T-helper 1 cell (primary cell): ENCODE data around the gene ALOXE3.

ENCODE experiments used
- DNase-seq, 5 donors: peaks; one replicate each; pipeline ENCODE4 v3.0.0-alpha.2; 2012 to 2020

The ALOXE3 gene

DNA sequence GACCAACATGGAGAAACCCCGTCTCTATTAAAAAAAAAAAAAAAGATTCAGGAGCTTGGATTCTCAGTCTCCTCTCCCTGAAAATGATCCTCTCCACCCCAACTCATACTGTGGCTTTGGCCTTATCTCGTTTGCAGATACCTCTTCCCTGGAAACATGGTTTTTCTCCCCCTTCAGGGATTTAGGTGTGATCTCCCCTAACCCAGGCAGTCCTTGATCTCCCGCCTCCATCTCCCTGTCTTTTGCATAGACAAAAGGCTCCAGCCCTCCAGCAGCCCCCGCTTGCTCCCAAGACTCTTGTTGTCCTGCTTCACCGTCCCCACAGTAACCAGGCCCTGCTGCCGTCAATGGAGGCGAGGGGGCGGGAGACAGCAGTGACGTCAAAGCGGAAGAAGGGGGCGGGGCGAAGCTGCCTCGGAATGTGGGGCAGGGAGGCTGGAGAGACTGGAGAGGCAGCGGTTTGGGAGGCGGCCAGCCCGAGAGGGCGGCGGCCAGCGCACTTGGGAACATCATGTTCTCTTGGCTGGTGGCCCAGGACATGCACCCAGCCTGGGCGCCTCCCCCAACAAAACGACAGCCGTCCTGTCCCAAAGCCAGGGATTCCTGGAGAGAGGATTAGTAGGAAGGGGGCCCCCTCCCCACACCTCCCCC, 35.8 kb upstream of the ALOXE3 start:
- peak; percentile 84 to 93 (median 88) for DNase-seq

DNA sequence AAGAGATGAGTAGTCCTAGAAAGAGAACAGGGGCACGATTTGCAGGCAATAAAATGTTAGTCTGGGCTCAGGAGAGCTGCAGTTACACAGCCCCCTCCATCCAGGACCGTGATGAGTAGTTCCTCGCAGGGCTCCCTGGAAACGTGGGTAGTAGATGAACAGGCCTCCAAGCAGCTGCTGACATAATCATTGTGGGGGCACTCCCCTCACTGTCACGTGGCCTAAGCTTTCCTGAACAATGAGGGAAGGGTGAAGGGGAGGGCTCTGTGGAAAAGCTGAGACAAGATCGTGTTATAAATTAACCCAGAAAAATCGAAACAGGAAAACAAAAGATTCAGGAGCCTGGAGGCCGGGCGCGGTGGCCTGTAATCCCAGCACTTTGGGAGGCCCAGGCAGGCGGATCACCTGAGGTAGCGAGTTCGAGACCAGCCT, 35.2 kb upstream of the ALOXE3 start:
- peak in 1 of 5 donors; percentile 37 for DNase-seq

DNA sequence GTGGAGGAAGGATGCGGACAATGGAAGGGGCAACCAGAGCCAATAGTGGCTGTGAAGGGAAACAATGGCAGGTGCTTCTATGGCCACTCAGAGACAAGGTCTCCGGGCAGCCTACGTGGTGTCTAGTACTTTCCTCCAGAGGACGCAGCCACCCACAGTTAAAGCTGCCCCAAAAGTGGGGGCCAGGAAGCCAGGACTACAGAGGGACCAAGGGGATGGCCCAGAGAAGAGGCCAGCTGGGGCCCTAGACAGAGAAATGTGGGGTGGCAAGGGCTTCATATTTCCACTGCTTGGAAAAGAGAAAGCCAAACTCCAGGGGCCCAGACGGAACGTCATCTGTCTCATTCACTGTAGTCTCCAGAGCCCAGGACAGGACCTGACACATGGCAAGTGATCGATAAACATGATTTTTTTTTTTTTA, 34.7 kb upstream of the ALOXE3 start:
- DNase-seq: no peak

DNA sequence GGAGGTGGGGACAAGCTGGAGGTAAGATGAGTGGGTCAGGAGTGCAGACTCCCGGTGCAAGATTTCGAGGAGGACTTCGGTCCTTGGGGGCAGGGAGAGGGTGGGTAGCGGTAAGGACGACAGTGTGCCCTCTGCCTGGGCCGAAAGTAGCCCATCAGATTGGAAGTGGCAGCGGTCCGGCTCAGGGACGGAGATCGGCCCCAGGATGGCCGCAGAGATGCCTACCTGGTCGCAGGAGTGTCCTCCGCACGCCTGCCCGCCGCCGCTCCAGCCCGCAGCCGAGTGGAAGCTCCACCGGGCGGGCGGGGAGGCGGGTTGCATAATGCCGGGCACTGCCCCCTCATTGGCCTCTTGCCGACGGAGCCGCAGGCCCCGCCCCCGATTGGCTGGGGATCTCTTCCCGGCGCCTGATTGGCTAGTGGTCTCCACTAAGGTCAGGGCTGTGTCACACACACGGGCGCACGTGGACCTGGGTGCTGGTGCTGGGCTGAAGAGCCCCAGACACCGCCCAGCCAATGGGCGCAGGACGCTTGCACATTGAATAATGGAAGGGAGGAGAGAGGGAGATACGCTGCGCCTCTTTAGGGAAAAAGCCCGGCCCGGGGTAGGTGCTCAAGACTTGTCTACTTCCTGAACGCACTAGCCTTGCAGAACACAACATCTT, 33.9 kb upstream of the ALOXE3 start, which contains the start of gene PER1:
Gene PER1 (minus strand): TSS at position 293 of the 664 bp plus-strand sequence. CDS start 1,698 bp downstream, outside the sequence.
- peak; percentile 70 to 91 (median 80) for DNase-seq

DNA sequence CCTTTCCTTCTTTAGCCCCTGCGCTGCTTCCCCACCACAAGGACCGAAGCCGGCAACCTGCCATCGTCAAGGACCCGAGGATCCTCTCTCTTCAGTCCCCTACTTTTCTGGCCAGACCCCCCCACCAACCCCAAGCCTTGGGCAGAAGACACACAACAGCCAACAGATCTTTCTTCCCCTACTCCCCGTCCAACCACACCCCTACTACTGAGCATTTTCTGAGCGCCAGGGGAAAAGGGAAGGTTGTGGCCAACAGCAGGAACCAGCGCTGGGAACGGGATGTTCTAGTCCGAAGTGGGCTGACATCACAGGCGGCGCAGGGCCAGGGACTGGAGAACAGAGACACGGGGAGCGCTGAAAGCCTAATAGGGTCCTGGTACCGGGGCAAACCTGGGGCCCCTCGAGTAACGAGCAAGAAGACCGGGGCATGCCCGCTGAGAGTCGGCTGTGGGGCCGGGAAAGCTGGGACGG, 33.4 kb upstream of the ALOXE3 start:
- peak in 2 of 5 donors; percentile 39 to 53 for DNase-seq

DNA sequence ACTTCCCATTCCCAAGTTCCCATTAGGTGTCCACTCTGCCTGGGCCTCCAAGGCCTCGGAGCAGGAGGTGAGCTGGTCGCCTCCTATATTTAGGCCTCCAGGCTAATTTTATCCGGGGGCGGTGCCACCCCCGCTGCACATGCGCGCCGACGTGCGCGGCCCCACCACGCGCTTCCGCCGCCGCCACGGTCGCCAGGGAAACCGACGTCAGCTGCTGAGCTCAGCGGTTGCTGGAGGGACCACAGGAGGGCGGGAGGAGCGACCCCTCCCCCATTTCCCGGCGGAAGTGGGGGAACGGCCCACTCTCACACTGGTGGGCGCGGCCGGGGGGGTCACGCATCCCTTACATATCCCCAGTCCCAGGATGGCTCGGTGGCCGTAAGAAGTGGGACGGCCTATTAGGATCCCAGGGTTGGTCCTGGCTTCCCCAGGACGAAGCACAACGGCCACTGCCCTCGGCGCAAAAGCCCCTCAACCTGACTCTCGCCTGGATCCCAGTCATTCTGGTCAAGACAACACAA, 32.9 kb upstream of the ALOXE3 start:
- DNase-seq: peak; percentile 84 to 91 (median 88)

DNA sequence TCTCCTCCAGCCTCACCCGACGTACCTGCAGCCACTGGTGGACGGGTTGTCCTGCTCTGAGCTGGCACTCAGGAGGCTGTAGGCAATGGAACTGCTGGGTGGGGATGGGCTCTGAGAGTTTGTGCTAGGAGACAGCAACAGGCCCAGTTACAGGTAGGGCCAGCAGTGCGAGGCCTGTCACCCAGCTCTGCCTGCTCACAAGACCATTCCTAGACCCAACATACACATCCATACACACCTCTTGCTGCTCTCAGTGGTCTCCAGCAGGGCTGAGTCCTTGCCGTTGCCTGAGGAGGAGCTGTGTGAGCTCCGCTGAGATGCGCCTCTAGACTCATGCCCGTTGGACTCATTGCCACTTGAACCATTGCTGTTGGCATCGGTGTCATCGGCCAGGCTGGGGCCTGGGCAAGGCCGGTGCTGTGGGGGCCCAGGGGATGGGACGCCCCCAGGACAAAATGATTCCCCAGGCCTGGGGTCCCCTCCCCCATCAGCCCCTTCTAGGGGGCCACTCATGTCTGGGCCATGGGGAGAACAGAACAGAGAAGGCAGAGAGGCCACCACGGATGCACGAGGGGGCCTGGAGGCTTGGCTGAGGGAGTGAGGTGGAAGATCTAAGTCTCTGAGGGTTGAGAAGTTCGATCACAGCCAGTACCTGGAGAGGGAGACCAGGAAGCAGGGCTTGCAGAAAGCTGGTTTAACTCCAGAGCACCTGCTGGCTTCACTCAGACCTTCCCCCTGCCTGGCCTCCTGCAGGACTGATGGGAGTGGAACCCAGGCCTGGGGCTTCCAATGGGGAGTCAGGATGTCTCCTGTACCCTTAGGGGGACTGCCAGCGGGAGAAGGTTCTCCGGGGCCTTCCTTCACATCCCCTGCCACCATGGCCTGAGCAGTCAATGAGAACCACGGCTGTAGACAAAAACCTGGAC, 32.1 kb upstream of the ALOXE3 start:
- DNase-seq: no peak

DNA sequence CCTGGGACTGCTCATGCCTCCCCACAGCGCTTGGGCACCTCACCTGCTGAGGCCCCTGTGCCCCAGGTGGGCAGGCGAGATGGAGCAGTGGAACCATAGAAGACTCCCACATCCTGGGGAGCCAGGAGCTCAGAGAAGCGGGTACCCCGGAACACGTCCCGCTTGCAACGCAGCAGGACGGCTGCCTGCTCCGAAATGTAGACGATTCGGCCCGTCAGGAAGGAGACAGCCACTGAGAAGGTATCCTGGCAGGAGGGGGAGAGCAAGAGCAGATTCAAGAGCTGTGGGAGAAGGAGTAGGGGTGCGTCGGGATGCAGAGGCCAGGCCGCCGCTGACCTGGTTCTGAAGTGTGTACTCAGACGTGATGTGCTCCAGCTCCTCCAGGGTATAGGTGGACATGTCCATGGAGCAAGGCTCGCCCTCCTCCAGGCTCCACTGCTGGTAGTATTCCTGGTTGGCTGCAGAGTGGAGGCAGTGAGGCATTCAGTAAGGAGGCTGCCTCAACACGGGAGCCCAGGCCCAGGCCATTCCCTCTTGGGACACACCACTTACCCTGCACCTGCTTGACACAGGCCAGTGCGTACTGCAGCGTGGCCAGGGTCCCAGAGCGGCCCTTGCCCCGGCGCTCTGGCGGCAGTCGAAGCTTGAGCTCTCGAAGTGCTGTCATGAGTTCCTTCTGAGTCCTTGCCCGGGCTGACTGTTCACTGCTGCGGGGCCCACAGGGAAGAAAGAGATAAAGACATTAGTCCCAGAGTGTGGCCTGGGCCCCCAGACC, 31.3 kb upstream of the ALOXE3 start:
- DNase-seq: no peak

DNA sequence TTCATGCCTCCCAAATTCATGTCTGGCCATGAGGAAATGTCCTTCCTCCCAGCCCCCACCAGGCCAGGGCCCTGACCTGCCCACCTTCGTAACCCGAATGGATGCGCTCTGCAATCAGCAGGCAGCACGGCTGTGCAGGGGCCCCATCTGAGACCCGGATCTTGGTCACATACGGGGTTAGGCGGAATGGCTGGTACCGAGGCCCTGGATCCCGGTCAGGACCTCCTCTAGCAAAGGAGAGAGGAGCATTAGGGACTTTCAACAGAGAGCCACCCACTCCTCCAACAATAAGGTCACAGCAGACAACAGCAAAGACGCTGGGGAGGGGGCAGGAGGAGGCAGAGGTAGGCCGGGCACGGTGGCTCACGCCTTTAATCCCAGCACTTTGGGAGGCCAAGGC, 30.2 kb upstream of the ALOXE3 start:
- no peak for DNase-seq

DNA sequence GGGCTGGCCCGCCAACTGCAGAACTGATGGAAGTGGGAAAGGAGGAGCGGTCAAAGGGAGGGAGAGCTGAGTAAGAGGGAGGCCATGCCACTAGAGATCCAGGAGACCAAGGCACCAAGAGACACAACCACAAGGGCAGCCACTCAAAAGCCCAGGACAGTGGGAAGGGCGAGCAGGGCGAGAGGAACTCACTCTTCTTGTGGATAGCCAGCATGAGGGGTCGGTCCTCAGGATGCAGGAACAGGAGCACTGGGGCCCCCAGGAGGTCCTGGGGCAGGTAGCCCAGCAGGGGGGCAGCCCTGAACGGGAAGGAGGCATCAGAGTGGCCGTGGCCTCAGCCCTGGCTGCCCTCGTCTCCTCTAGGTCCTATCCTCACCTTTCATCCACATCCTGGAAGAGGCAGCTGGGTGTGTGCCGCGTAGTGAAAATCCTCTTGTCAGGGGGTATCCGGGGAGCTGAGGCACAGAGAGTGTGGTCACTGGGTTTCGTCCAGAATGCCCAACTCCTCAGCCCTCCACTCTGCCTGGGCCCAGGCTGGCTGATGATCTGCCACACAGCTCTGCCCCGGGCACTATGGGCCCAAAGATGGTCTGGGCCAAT, 29.6 kb upstream of the ALOXE3 start:
- DNase-seq: no peak

DNA sequence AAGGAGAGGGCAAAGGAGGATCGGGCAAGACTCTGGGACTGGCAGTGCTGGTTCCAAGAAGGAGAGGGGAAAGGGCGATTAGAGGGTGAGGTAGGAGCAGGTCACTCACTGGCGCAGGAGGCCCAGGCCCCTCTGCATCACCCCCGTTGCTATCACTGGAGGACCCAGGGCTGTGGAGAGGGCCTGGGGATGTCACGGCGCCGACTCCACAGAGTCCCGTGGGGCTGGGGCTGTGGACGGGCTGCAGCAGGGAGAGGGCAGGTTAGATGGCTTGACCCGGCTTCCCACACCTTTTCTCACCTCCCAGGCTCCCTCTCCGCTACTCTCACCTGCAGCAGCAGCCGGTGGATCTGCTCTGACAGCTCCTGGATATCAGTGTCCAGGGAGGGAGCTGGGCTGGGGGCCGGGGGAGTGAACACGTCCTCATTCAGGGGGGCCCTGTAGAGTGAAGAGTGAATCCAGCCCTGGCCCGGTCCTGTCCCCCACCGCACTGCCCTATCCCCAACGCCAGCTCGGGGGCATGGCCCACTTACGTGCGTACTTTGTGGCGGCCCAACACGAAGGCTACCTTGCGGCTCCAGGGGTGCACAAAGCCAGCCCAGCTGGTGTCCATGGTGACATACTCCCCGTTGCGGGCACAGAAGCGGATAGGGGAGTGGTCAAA, 29.0 kb upstream of the ALOXE3 start:
- DNase-seq: no peak

DNA sequence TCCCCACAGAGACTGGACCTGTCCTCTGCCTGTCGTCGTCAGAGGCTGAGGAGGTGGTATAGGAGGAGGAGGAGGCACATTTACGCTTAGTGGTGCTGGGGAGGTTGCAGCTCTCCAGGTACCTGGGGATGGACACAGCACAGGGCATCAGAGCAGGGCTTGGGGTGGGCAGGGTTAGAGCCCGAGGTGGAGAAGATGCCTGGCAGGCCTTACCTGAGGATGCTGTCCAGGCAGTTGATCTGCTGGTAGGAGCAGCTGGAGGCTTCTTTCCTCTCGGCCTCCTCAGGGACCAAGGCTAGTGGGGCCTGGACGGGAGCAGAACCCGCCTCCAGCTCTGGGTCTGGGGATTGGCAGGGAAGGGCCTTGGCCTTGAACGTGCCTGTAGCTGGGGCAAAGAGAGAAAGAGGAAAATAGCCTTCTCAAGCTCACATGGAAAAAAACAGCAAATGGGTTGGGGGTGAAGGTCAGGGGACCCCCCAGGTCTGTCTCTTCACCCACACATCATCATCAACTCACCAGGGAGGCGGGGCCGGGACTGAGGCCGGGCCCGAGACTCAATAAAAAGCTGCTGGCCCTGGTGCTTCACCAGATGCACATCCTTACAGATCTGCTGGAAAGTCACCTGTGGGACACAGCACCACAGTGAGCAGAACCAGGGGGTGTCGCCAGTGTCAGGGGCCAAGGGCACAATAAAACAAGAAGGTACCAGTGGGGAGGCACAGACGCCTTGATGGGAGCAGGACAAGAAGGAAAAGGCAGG, 28.2 kb upstream of the ALOXE3 start:
- DNase-seq: no peak

DNA sequence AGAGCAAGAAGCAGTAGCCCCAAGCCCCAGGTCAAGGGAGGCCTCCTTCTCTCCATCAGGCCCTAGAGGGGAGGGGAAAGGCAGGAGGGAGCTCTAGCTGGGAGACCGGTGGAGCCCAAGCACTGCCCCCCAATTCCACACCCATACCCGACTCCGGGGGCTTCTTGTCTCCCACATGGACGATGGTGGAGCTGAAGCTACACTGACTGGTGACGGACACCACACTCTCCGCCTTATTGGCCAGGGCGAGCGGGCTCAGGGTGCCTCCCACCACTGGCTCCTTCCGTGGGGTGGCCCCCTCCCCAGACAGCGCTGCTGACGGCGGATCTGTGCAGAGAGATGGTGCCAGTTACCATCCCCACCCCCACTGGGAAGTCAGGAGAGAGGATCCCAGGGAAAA, 27.5 kb upstream of the ALOXE3 start:
- no peak for DNase-seq

DNA sequence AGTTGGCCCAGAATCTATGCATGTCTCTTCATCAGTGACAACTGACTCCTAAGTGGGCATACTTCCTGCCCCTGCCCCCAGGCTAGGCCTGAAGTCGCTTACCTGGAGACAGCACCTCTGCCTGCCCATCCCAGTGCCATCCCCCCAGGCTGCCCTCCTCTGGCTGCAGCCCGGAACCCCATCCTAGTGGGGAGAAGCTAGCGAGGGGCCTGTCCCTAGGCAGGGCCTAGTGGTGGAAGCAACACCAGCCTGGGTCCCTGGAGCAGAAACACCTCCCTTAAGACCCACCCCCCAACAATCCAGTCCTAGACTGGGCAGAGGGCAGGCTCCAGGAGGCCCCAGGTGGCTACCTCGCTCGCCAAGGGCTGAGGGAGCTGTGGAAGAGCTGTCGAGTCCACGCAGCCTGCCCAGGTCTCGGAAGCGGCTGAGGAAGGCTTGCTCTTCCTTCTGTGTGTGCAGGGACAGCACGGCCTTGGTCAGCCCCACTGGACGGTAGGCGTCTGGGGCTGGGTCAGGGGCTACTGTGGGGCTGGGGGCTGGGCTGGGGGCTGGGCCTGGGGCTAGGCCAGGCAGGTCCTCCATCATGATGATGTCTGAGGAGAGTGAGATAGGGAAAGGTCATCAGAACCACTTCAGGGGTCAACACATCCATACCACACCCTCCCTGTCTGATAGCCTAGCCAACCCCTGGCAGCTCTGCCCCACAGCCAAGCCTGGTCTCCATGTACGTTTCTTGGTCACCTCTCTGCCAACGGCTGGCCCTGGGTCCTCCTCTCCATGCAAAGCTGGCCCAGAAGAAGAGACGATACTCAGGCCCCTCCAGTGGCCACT, 26.3 kb upstream of the ALOXE3 start:
- no peak for DNase-seq

DNA sequence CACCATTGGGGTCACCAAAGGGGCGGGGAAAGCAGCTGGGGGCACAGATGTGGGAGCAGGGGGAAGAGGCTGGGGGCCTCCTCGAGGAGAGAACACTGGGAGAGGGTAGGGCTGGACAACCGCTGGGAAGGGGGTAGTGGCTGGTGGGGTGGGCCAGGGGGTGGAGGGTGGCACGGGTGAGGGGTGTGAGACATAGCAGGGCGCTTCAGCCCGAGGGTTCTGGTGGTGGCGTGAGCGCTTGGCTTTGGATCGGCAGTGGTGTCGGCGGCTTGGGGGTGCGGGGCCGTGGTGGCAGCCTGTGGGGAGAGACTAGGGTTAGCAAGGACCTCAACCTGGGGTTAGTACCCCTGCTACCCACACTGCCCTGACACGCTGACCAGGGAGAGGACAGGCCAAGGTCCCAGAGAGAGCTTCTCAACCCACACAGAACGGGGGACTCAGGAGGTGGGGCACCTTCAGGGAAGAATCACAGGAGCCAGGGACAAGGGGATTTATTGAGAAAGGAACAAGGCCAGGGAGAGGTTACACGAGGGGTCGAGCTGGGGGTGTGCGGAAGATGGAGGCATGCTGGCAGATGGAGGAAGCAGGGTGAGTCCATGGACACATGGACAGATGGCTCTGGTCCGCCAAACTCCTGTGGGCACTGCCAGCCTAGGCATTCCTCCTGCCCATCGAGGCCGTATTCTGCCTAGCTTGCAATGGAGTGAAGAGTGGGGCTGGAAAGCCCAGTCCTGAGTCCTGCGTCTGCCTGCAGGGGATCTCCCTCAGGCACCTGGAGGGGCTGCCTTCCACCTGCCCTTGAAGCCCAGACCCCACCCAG, 25.5 kb upstream of the ALOXE3 start:
- DNase-seq: peak in 1 of 5 donors; percentile 13

DNA sequence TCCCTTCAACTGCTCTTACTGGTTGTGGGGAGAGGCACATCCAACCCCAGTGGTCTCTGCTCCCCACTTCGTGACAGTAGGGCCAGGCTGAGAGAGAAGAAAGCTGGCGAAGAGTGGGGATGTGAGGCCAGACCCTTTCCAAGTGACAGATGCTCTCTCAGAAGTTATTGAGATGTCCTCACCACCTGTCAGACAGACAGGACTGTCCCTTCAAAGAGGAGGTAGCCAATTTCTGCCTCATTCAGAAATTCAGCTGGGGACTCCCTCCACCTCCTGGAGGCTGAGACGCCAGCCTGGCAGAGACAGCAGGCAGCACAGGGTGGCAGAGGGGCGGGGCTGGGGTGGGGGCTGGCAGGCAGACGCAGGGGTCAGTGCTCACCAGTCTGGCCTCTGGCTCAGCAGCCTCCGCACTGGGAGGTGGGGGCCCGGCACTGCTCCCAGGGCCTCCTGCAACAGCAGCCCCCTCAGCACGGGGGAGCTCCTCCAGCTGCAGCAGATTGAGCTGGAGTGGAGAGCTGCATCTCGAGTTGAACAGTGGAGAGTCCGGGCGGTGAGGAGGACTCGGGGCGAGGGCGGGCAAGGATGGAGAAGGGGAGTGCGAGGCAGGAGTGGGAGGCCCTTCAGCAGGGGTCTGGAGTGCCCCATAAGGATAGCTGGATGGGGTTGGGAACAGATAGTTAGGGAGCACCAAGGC, 24.7 kb upstream of the ALOXE3 start:
- peak in 1 of 5 donors; percentile 12 for DNase-seq

DNA sequence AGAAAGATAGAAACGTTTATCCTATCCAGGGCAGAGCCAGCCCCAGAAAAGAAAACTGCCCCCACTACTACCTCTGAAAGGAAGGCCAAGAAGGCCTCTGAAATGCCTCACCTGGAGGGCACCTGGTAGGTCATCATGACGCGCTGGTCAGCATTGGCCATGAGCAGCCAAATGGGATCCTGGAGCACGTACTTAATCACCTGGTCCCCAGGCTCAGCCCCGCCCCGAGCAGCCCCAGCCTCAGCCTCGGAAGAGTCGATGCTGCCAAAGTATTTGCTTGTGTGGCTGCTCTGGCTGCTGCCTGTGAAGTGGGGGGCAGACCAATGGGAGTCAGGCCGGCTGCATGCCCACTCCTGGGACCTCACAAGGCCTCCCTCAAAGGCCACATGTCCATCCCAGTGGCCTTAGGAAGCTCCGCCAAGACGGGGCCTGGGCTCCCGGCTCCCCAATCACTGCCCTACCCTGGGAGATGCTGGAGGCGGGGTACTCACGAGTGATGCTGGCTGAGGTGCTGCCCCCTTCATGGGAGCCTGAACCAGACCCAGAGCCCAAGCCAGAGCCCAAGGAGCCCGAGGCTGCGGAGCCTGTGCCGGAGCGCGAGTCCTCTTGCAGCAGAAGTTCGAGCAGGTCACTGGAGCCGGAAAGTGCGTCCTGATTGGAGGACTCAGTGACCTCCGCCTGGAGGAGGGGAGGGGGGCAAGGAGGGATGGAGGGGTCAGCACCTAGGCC, 24.0 kb upstream of the ALOXE3 start:
- DNase-seq: no peak
